Lung (tissue), 12 donors: Measurements from ENCODE around the gene INPP4B. TPM values are rescaled to one million over a fixed set of nuclear protein-coding genes. Genes with fewer than 3 reads are reported as not detected.
A peak's percentile ranks its signal among the peaks of the same experiment; 100 is the strongest.

Experiments
- ATAC-seq: fragments of 200-7000 bp; cut with Tn5 transposase; one replicate; pipeline ENCODE4 v1.9.1; 2020; ENCODE audit warnings: moderate number of reproducible peaks; ENCODE audit not compliant: insufficient read depth, low FRiP score
- DNase-seq, 3 donors: peaks; one replicate each; pipeline ENCODE4 v3.0.0-alpha.2; 2013 to 2017
- H3K27ac ChIP-seq, 2 donors: one replicate each; pipeline ENCODE4 v1.5.1; 2013; ENCODE audit warnings: mild to moderate bottlenecking in 2 of 2, moderate library complexity in 2 of 2, control low read depth in 1 of 2, inconsistent platforms in 1 of 2, low read depth in 1 of 2, low read length in 1 of 2
- H3K27me3 ChIP-seq, 3 donors: one replicate each; pipeline ENCODE4 v1.5.1; 2013; ENCODE audit warnings: low read length in 2 of 3; ENCODE audit not compliant: control insufficient read depth in 3 of 3, insufficient read depth in 3 of 3
- H3K36me3 ChIP-seq, 4 donors: one replicate each; pipeline ENCODE4 v1.5.1; 2013; ENCODE audit warnings: low read length in 4 of 4, mild to moderate bottlenecking in 1 of 4, moderate library complexity in 1 of 4; ENCODE audit not compliant: control insufficient read depth in 4 of 4, insufficient read depth in 4 of 4
- H3K4me1 ChIP-seq, 5 donors: one replicate each; pipeline ENCODE4 v1.5.1; 2013; ENCODE audit warnings: low read length in 5 of 5, mild to moderate bottlenecking in 2 of 5, moderate library complexity in 1 of 5; ENCODE audit not compliant: control insufficient read depth in 5 of 5, insufficient read depth in 5 of 5
- H3K4me3 ChIP-seq: one replicate; pipeline ENCODE4 v1.5.1; 2013; ENCODE audit warnings: mild to moderate bottlenecking, control low read depth, moderate library complexity
- H3K9ac ChIP-seq, 2 donors: one replicate each; pipeline ENCODE4 v1.5.1; 2013; ENCODE audit warnings: low read length in 2 of 2, control low read depth in 1 of 2; ENCODE audit not compliant: insufficient read depth in 1 of 2
- H3K9me3 ChIP-seq, 4 donors: one replicate each; pipeline ENCODE4 v1.5.1; 2013; ENCODE audit warnings: low read length in 3 of 4, mild to moderate bottlenecking in 1 of 4, moderate library complexity in 1 of 4; ENCODE audit not compliant: control insufficient read depth in 4 of 4, insufficient read depth in 3 of 4
- WGBS, 2 donors: extraction: QIAGEN DNeasy Blood & Tissue Kit; methylation state at CpG; one replicate each; pipeline ENCODE4 v1.1.7; 2013; 5-methylcytosine and 5-hydroxymethylcytosine counted together
- polyA plus RNA-seq, 2 donors: library from polyadenylated mRNA; stranded (reverse); fragments of 200-250 nt; gene quantifications; one replicate each; pipeline ENCODE4 v1.2.1, GENCODE V29; 2013
- total RNA-seq, 2 donors: library from RNA; depleted of rRNA in 1 of 2; stranded (reverse); fragments of >200 nt in 1 of 2; gene quantifications; one replicate each; pipeline ENCODE4 v1.2.1, GENCODE V29; 2014 to 2021
- TF ChIP-seq, protein P1 (sequence below): IDR thresholded peaks from 2 replicates; pipeline ENCODE4 v1.5.1; 2012; ENCODE audit warnings: mild to moderate bottlenecking; ENCODE audit errors: control extremely low read depth, extremely low read depth
- donor health status: control.
- donor health status: control.
- donor health status: Bipolar disorder and iron deficiency.
- donor health status: healthy.
- donor health status: DM: yes; HTN: yes; CAD: no.

INPP4B gene
- total and polyA plus RNA-seq, 4 donors = 2.4 to 32.6 (median 5.6) TPM

DNA sequence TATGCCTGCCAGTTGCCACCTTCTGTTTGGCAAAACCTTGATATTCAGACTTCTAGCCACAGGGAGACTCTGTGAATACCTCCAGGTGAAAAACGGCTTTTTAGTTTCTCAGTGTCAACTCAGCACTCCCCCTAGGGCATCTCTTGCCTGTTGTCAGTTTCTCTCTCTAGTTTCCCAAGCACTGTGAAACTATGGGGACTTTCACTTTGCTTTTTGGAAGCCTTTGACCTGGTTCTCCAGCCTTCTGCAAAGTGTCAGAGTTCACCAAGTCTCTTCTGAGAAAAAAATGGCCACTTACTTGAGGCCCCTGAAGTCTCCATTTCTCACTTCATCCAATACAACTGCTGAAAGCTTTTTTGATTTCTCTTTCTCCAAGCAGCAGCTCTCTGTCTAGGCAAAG lies 521.5 kb downstream of the INPP4B start:
- TF ChIP-seq, protein P1, sequence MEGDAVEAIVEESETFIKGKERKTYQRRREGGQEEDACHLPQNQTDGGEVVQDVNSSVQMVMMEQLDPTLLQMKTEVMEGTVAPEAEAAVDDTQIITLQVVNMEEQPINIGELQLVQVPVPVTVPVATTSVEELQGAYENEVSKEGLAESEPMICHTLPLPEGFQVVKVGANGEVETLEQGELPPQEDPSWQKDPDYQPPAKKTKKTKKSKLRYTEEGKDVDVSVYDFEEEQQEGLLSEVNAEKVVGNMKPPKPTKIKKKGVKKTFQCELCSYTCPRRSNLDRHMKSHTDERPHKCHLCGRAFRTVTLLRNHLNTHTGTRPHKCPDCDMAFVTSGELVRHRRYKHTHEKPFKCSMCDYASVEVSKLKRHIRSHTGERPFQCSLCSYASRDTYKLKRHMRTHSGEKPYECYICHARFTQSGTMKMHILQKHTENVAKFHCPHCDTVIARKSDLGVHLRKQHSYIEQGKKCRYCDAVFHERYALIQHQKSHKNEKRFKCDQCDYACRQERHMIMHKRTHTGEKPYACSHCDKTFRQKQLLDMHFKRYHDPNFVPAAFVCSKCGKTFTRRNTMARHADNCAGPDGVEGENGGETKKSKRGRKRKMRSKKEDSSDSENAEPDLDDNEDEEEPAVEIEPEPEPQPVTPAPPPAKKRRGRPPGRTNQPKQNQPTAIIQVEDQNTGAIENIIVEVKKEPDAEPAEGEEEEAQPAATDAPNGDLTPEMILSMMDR = no peak
- 68 to 86% methylated on average over 1 of the region's 1 CpG for WGBS, 2 donors
- no peak overlapping the region for H3K4me3 ChIP-seq

GRCh38 chr4:142322996-142323395 lies 523.1 kb downstream of the INPP4B start:
- Histone ChIP-seq H3K9me3 (no peaks in the 10 kb centered on the region), H3K27me3 (no peaks in the 10 kb centered on the region), H3K9ac (no peak overlapping the region), H3K27ac (no peak overlapping the region), H3K36me3 (no peaks in the 10 kb centered on the region), H3K4me3 (no peak overlapping the region), H3K4me1 (no peaks in the 10 kb centered on the region)
- WGBS, 2 donors = 90 to 92% methylated on average over 2 of the region's 2 CpGs
- TF ChIP-seq, protein P1 = no peak
- no peak for DNase-seq
- no peak for ATAC-seq

More for the DNA sequence above, 521.5 kb downstream of the INPP4B start:
- no peaks in the 10 kb centered on the region for H3K27me3 ChIP-seq
- H3K36me3 ChIP-seq = no peaks in the 10 kb centered on the region
- no peak overlapping the region for H3K9ac ChIP-seq
- peaks cover 0 to 9% (median 0%) of the 10 kb centered on the region in 5 donors for H3K4me1 ChIP-seq
- H3K27ac ChIP-seq = no peak overlapping the region
- DNase-seq = no peak
- H3K9me3 ChIP-seq = no peaks in the 10 kb centered on the region
- ATAC-seq = no peak

GRCh38 chr4:142318280-142318679 lies 527.8 kb downstream of the INPP4B start:
- Histone ChIP-seq H3K4me1 (peaks cover 0 to 15% (median 3%) of the 10 kb centered on the region in 5 donors), H3K9ac (no peak overlapping the region), H3K9me3 (no peaks in the 10 kb centered on the region), H3K27ac (peak overlapping the region in 1 of 2 donors; percentile 53), H3K36me3 (no peaks in the 10 kb centered on the region), H3K4me3 (no peak overlapping the region), H3K27me3 (no peaks in the 10 kb centered on the region)
- TF ChIP-seq, protein P1 = no peak
- DNase-seq (no peak), ATAC-seq (no peak)
- WGBS, 2 donors = 82 to 92% methylated on average over 1 of the region's 1 CpG

DNA sequence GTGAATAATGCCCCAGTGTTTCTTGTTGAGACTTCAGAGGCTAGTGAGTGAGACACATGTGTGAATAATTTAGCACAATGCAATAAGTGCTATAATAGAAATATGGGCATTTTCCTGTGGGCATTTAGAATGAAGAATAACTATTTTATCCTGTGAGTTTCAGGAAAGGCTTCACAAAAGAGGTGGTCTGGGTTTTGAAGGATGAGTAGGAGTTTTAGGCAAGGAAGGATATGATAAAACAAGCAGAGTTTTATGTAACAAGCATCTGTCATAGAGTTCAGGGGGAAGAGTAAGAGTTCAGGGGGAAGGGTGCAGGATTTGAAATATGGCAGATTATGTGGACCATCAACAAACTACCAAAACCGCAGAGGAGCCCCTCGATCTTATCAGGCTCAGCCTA lies 529.2 kb downstream of the INPP4B start:
- Histone ChIP-seq H3K9ac (no peak overlapping the region), H3K27ac (no peak overlapping the region), H3K36me3 (peaks cover 0 to 4% (median 0%) of the 10 kb centered on the region in 4 donors), H3K4me1 (peaks cover 0 to 15% (median 3%) of the 10 kb centered on the region in 5 donors), H3K27me3 (no peaks in the 10 kb centered on the region), H3K9me3 (no peaks in the 10 kb centered on the region), H3K4me3 (no peak overlapping the region)
- TF ChIP-seq, protein P1 = no peak
- ATAC-seq = no peak
- 94 to 95% methylated on average over 2 of the region's 2 CpGs for WGBS, 2 donors
- DNase-seq = no peak
